Measurements from ENCODE around the gene OR1M1.
"Not testable (repeated sequence)": the region's sequence is repeated elsewhere in the genome, so short reads cannot be mapped to it uniquely, and the experiment has no call there.

Gene OR1M1

GRCh38 chr19:9043524-9043923, 43.3 kb upstream of the OR1M1 start:
- no peak for TF ChIP-seq MAX (IDR thresholded peaks at IDR 0.05; ENCODE audit: low read depth, low read length)
- H3K4me3 ChIP-seq (ENCODE audit: low read depth, low read length): no peak overlapping the region
- no peak for DNase-seq (ENCODE audit: low read depth)

- no peak for DNase-seq (ENCODE audit: low read depth)
- no peak for TF ChIP-seq POLR2A (IDR thresholded peaks at IDR 0.05; ENCODE audit: extremely low read depth, insufficient read length)
- H3K4me3 ChIP-seq (ENCODE audit: low read depth, low read length): no peak overlapping the region
Observed at GRCh38 chr19:9044449-9044848, 42.4 kb upstream of the OR1M1 start.

GRCh38 chr19:9046694-9047093, 40.2 kb upstream of the OR1M1 start:
- DNase-seq (ENCODE audit: low read depth): no peak
- no peak overlapping the region for H3K4me3 ChIP-seq (ENCODE audit: low read depth, low read length)
- TF ChIP-seq MAX (IDR thresholded peaks at IDR 0.05; ENCODE audit: low read depth, low read length) (no peak), MYC (IDR thresholded peaks at IDR 0.05; ENCODE audit: low read depth, low read length) (no peak), CTCF (IDR thresholded peaks at IDR 0.05; ENCODE audit: low read depth, low read length) (no peak), POLR2A (IDR thresholded peaks at IDR 0.05; ENCODE audit: extremely low read depth, insufficient read length) (no peak)

GRCh38 chr19:9052894-9053293, 34.0 kb upstream of the OR1M1 start:
- H3K4me3 ChIP-seq (ENCODE audit: low read depth, low read length): no peak overlapping the region
- no peak for TF ChIP-seq CTCF (IDR thresholded peaks at IDR 0.05; ENCODE audit: low read depth, low read length)
- no peak for TF ChIP-seq POLR2A (IDR thresholded peaks at IDR 0.05; ENCODE audit: extremely low read depth, insufficient read length)
- TF ChIP-seq MAX (IDR thresholded peaks at IDR 0.05; ENCODE audit: low read depth, low read length): no peak
- TF ChIP-seq MYC (IDR thresholded peaks at IDR 0.05; ENCODE audit: low read depth, low read length): no peak
- DNase-seq (ENCODE audit: low read depth): no peak

GRCh38 chr19:9053674-9054073, 33.2 kb upstream of the OR1M1 start:
- DNase-seq (ENCODE audit: low read depth); H3K4me3 ChIP-seq (ENCODE audit: low read depth, low read length): not testable (repeated sequence)

GRCh38 chr19:9054207-9054606, 32.7 kb upstream of the OR1M1 start:
- TF ChIP-seq MAX (IDR thresholded peaks at IDR 0.05; ENCODE audit: low read depth, low read length) (no peak), CTCF (IDR thresholded peaks at IDR 0.05; ENCODE audit: low read depth, low read length) (no peak), POLR2A (IDR thresholded peaks at IDR 0.05; ENCODE audit: extremely low read depth, insufficient read length) (no peak), MYC (IDR thresholded peaks at IDR 0.05; ENCODE audit: low read depth, low read length) (no peak)
- no peak for DNase-seq (ENCODE audit: low read depth)
- H3K4me3 ChIP-seq (ENCODE audit: low read depth, low read length): no peak overlapping the region

GRCh38 chr19:9054765-9055164, 32.1 kb upstream of the OR1M1 start:
- DNase-seq (ENCODE audit: low read depth): no peak
- H3K4me3 ChIP-seq (ENCODE audit: low read depth, low read length): no peak overlapping the region
- TF ChIP-seq MYC (IDR thresholded peaks at IDR 0.05; ENCODE audit: low read depth, low read length): no peak
- no peak for TF ChIP-seq CTCF (IDR thresholded peaks at IDR 0.05; ENCODE audit: low read depth, low read length)
- TF ChIP-seq MAX (IDR thresholded peaks at IDR 0.05; ENCODE audit: low read depth, low read length): no peak
- no peak for TF ChIP-seq POLR2A (IDR thresholded peaks at IDR 0.05; ENCODE audit: extremely low read depth, insufficient read length)

GRCh38 chr19:9056131-9056530, 30.7 kb upstream of the OR1M1 start:
- DNase-seq (ENCODE audit: low read depth); H3K4me3 ChIP-seq (ENCODE audit: low read depth, low read length): not testable (repeated sequence)

All from NB4 (cell line).